Lower lobe of right lung (tissue), 2 donors: ENCODE results near the gene VRK2. TPM values are rescaled to one million over a fixed set of nuclear protein-coding genes. Genes with fewer than 3 reads are reported as not detected.

ENCODE experiments used
- ATAC-seq, 2 donors: fragments of 200-7000 bp; cut with Tn5 transposase; one replicate each; pipeline ENCODE4 v1.9.1; 2020 to 2022; ENCODE audit warnings: mild to moderate bottlenecking in 2 of 2, moderate library complexity in 2 of 2
- DNase-seq: peaks from one replicate; pipeline ENCODE4 v3.0.0-alpha.2; 2020
- H3K27ac ChIP-seq: fragments of 200-600 bp; one replicate; pipeline ENCODE4 v1.8.0; 2022
- H3K27me3 ChIP-seq: fragments of 200-600 bp; one replicate; pipeline ENCODE4 v1.8.0; 2022; ENCODE audit warnings: low read depth
- H3K36me3 ChIP-seq: fragments of 200-600 bp; one replicate; pipeline ENCODE4 v1.8.0; 2022; ENCODE audit warnings: mild to moderate bottlenecking
- H3K4me1 ChIP-seq: fragments of 200-600 bp; one replicate; pipeline ENCODE4 v1.8.0; 2022
- H3K4me3 ChIP-seq: fragments of 200-600 bp; one replicate; pipeline ENCODE4 v1.8.0; 2022; ENCODE audit warnings: mild to moderate bottlenecking
- H3K9me3 ChIP-seq: fragments of 200-600 bp; one replicate; pipeline ENCODE4 v1.8.0; 2022
- CTCF ChIP-seq: fragments of 200-600 bp; IDR thresholded peaks from one replicate; pipeline ENCODE4 v1.8.0; 2022; ENCODE audit warnings: antibody characterized with exemption, mild to moderate bottlenecking
- intact Hi-C: fragments of 100-400 bp; cut with DNase I; formaldehyde crosslinking; loops from one replicate; pipeline ENCODE4 v1.11.0; 2022
- total RNA-seq: library from RNA; stranded (reverse); fragmentation: NEBNext Ultra II Directional; extraction: Animal tissue kit (Norgen Biotek cat#: 25700); gene quantifications from one replicate; pipeline ENCODE4 v1.2.1, GENCODE V29; 2021
- donor health status: DM: no; HTN: yes; CAD: no; lungs with severe emphysema.

Gene VRK2
- total RNA-seq, 1 donor from 2014 or later, result 25.7 TPM

DNA sequence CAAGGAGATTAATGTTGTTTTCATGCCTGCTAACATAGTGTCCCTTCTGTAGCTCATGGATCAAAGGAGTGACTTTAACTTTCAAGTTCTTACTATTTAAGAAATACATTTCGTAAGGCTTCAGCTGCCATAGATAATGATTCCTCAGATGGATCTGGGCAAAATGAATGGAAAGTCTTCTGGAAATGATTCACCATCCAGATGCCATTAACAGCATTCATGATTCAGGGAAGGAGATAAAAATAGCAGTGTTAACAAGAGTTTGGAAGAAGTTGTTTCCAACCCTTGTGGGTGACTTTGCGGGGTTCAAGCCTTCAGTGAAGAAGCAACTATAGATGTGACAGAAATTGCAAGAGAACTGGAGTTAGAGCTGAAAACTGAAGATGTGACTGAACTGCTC lies 17.0 kb downstream of the VRK2 start:
- no peaks in the 10 kb centered on the region for H3K9me3 ChIP-seq
- ATAC-seq, result no peak
- H3K36me3 ChIP-seq, result peaks cover 14% of the 10 kb centered on the region
- H3K27me3 ChIP-seq, result no peaks in the 10 kb centered on the region
- no peak for DNase-seq
- H3K4me3 ChIP-seq, result no peak overlapping the region
- H3K27ac ChIP-seq, result no peak overlapping the region
- TF ChIP-seq CTCF, result no peak
- H3K4me1 ChIP-seq, result no peaks in the 10 kb centered on the region
- intact Hi-C loops, result no loop called here

GRCh38 chr2:58064086-58064485 lies 17.5 kb downstream of the VRK2 start:
- DNase-seq, result no peak
- no peak for TF ChIP-seq CTCF
- Histone ChIP-seq H3K9me3 (no peaks in the 10 kb centered on the region), H3K4me3 (no peak overlapping the region), H3K4me1 (no peaks in the 10 kb centered on the region), H3K27ac (no peak overlapping the region), H3K27me3 (no peaks in the 10 kb centered on the region), H3K36me3 (peaks cover 10% of the 10 kb centered on the region)
- intact Hi-C loops, result no loop called here
- ATAC-seq, result no peak

DNA sequence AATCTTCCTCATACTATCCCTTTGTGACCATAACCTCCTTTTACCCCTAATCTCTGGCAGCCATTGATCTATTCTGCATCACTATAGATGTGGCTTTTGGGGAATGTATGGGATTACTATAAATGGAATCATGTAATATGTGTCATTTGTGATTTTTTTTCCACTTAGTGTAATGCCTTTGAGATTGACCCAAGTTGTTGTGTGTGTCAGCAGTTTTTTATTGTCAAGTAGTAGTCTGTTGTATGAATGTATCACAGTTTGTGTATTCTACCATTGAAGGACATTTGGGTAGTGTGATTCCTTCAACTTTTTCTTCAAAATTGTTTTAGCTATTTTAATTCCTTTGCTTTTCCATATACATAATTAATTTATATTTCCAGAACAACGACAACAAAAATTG lies 18.6 kb downstream of the VRK2 start:
- intact Hi-C loops, result no loop called here
- ATAC-seq, result no peak
- H3K4me3 ChIP-seq, result no peak overlapping the region
- TF ChIP-seq CTCF, result no peak
- DNase-seq, result no peak
- H3K27ac ChIP-seq, result no peak overlapping the region
- no peaks in the 10 kb centered on the region for H3K27me3 ChIP-seq
- H3K4me1 ChIP-seq, result no peaks in the 10 kb centered on the region
- H3K9me3 ChIP-seq, result no peaks in the 10 kb centered on the region
- peaks cover 3% of the 10 kb centered on the region for H3K36me3 ChIP-seq

DNA sequence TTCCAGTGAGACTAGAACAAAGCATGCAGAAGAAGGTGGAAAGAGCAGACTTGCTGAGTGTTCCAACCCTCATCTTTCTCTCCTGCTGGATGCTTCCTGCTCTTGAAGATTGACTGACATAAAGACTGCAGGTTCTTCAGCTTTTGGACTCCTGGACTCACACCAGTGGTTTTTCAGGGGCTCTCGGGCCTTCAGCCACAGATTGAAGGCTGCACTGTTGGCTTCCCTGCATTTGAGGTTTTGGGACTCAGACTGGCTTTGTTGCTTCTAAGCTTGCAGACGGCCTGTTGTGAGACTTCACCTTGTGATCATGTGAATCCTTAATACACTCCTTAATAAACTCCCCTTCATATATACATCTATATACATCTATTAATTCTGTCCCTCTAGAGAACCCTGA lies 20.4 kb downstream of the VRK2 start:
- ATAC-seq (no peak), DNase-seq (no peak)
- Histone ChIP-seq H3K36me3 (no peaks in the 10 kb centered on the region), H3K4me3 (no peak overlapping the region), H3K9me3 (no peaks in the 10 kb centered on the region), H3K27me3 (no peaks in the 10 kb centered on the region), H3K27ac (no peak overlapping the region), H3K4me1 (no peaks in the 10 kb centered on the region)
- intact Hi-C loops, result no loop called here
- no peak for TF ChIP-seq CTCF

DNA sequence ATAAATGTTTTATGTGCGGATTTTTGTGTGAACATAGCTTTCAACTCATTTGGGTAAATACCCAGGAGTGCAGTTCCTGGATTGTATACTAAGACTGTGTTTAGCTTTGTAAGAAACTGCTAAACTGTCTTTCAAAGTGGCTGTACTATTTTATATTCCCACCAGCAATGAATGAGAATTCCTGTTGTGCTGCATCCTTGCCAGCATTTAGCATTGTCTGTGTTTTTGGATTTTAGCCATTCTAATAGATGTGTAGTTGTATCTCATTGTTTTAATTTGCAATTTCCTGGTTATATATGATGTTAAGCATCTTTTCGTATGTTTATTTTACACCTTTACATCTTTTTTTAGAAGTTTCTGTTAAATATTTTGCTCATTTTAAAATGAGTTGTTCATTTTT lies 24.2 kb downstream of the VRK2 start:
- ATAC-seq, result no peak
- no peak for TF ChIP-seq CTCF
- intact Hi-C loops, result no loop called here

GRCh38 chr2:58072102-58072501 lies 25.5 kb downstream of the VRK2 start:
- Histone ChIP-seq H3K9me3 (no peaks in the 10 kb centered on the region), H3K27me3 (no peaks in the 10 kb centered on the region), H3K4me3 (no peak overlapping the region), H3K4me1 (no peaks in the 10 kb centered on the region), H3K36me3 (no peaks in the 10 kb centered on the region), H3K27ac (no peak overlapping the region)
- no peak for TF ChIP-seq CTCF
- intact Hi-C loops, result no loop called here
- ATAC-seq (no peak), DNase-seq (no peak)

More for the DNA sequence above, 24.2 kb downstream of the VRK2 start:
- Histone ChIP-seq H3K4me1 (no peaks in the 10 kb centered on the region), H3K4me3 (no peak overlapping the region), H3K9me3 (no peaks in the 10 kb centered on the region), H3K36me3 (no peaks in the 10 kb centered on the region), H3K27me3 (no peaks in the 10 kb centered on the region), H3K27ac (no peak overlapping the region)
- DNase-seq, result no peak
